ENCODE results near the gene KASH5.
A peak's percentile ranks its signal among the peaks of the same experiment; 100 is the strongest.
"Not testable (repeated sequence)": the region's sequence is repeated elsewhere in the genome, so short reads cannot be mapped to it uniquely, and the experiment has no call there.

The KASH5 gene

GRCh38 chr19:49443366-49444099, 55.5 kb downstream of the KASH5 start:
- Histone ChIP-seq H3F3A (ENCODE audit: low read depth) (peaks cover 8% of the 10 kb centered on the region; the same call in 1 of the 2 replicates), H4K20me1 (ENCODE audit: insufficient read depth, low read length, poor library complexity, severe bottlenecking) (peaks cover 18% of the 10 kb centered on the region), H2AFZ (ENCODE audit: low read length) (peak overlapping the region; percentile 98), H3K9me2 (replicated peaks; ENCODE audit: low read depth, low read length) (no peaks in the 10 kb centered on the region), H3K27me3 (ENCODE audit: insufficient read depth, low read length, poor library complexity, severe bottlenecking) (no peaks in the 10 kb centered on the region), H3K9me3 (ENCODE audit: insufficient read depth, low read depth, low read length) (no peaks in the 10 kb centered on the region), H3K4me2 (ENCODE audit: low read depth, low read length, poor library complexity, severe bottlenecking) (peak overlapping the region; percentile 94), H3K36me3 (ENCODE audit: insufficient read depth, low read length) (no peaks in the 10 kb centered on the region), H3K79me2 (ENCODE audit: insufficient read depth, low read length) (peaks cover 10% of the 10 kb centered on the region; the same call in 1 of the 2 replicates), H3K4me1 (ENCODE audit: insufficient read depth, low read length, poor library complexity, severe bottlenecking) (peaks cover 11% of the 10 kb centered on the region), H3K9ac (ENCODE audit: low read depth, low read length, poor library complexity, severe bottlenecking) (peak overlapping the region; percentile 90), H3K4me3 (ENCODE audit: low read length, poor library complexity, severe bottlenecking) (peak overlapping the region; percentile 90)
- TF ChIP-seq CTCF (conservative IDR thresholded peaks at IDR 0.05; ENCODE audit: low read length) (peak; percentile 86), EZH2phosphoT487 (IDR thresholded peaks at IDR 0.05; ENCODE audit: borderline replicate concordance) (no peak)

GRCh38 chr19:49444100-49444700, 56.2 kb downstream of the KASH5 start:
- H3K36me3 ChIP-seq (ENCODE audit: insufficient read depth, low read length); H3K27me3 ChIP-seq (ENCODE audit: insufficient read depth, low read length, poor library complexity, severe bottlenecking); H3K9me2 ChIP-seq (replicated peaks; ENCODE audit: low read depth, low read length); H3F3A ChIP-seq (ENCODE audit: low read depth); H3K9me3 ChIP-seq (ENCODE audit: insufficient read depth, low read depth, low read length): not testable (repeated sequence)
- Histone ChIP-seq H3K9ac (ENCODE audit: low read depth, low read length, poor library complexity, severe bottlenecking) (peak overlapping the region; percentile 90), H4K20me1 (ENCODE audit: insufficient read depth, low read length, poor library complexity, severe bottlenecking) (peaks cover 20% of the 10 kb centered on the region), H3K4me2 (ENCODE audit: low read depth, low read length, poor library complexity, severe bottlenecking) (peak overlapping the region; percentile 94), H2AFZ (ENCODE audit: low read length) (peak overlapping the region; percentile 78; the same call in 1 of the 2 replicates), H3K4me1 (ENCODE audit: insufficient read depth, low read length, poor library complexity, severe bottlenecking) (peaks cover 11% of the 10 kb centered on the region), H3K4me3 (ENCODE audit: low read length, poor library complexity, severe bottlenecking) (peak overlapping the region; percentile 90), H3K79me2 (ENCODE audit: insufficient read depth, low read length) (peaks cover 16% of the 10 kb centered on the region)

GRCh38 chr19:49445997-49446396, 57.9 kb downstream of the KASH5 start:
- no peaks in the 10 kb centered on the region for H3K9me2 ChIP-seq (replicated peaks; ENCODE audit: low read depth, low read length)
- peaks cover 20% of the 10 kb centered on the region for H3K4me1 ChIP-seq (ENCODE audit: insufficient read depth, low read length, poor library complexity, severe bottlenecking)
- TF ChIP-seq CTCF (conservative IDR thresholded peaks at IDR 0.05; ENCODE audit: low read length) (no peak), EZH2phosphoT487 (IDR thresholded peaks at IDR 0.05; ENCODE audit: borderline replicate concordance) (no peak)
- H3K4me2 ChIP-seq (ENCODE audit: low read depth, low read length, poor library complexity, severe bottlenecking), result no peak overlapping the region
- H3K36me3 ChIP-seq (ENCODE audit: insufficient read depth, low read length), result no peaks in the 10 kb centered on the region; the same call in 1 of the 2 replicates
- peaks cover 22% of the 10 kb centered on the region for H4K20me1 ChIP-seq (ENCODE audit: insufficient read depth, low read length, poor library complexity, severe bottlenecking)
- H3F3A ChIP-seq (ENCODE audit: low read depth), result peaks cover 8% of the 10 kb centered on the region; the same call in 1 of the 2 replicates
- no peak overlapping the region for H2AFZ ChIP-seq (ENCODE audit: low read length)
- H3K4me3 ChIP-seq (ENCODE audit: low read length, poor library complexity, severe bottlenecking), result no peak overlapping the region
- H3K9me3 ChIP-seq (ENCODE audit: insufficient read depth, low read depth, low read length), result no peaks in the 10 kb centered on the region
- no peak overlapping the region for H3K9ac ChIP-seq (ENCODE audit: low read depth, low read length, poor library complexity, severe bottlenecking)
- peaks cover 33% of the 10 kb centered on the region for H3K79me2 ChIP-seq (ENCODE audit: insufficient read depth, low read length)
- no peaks in the 10 kb centered on the region for H3K27me3 ChIP-seq (ENCODE audit: insufficient read depth, low read length, poor library complexity, severe bottlenecking)

Measured in Loucy (cell line).